Neutrophil (primary cell): ENCODE measurements around the gene OLFML1.
A peak's percentile ranks its signal among the peaks of the same experiment; 100 is the strongest.

Experiments
- H3K27ac ChIP-seq: fragments of 200-600 bp; sonication (generic); 2 replicates; pipeline ENCODE4 v1.5.1; 2016; ENCODE audit warnings: mild to moderate bottlenecking, moderate library complexity
- H3K27me3 ChIP-seq: fragments of 200-600 bp; sonication (generic); 2 replicates; pipeline ENCODE4 v1.6.0; 2016; ENCODE audit warnings: mild to moderate bottlenecking
- H3K36me3 ChIP-seq: fragments of 200-600 bp; sonication (generic); 2 replicates; pipeline ENCODE4 v1.5.1; 2017
- H3K4me1 ChIP-seq, 2 experiments: fragments of 200-600 bp in 1 of 2; sonication (generic) in 1 of 2; 1 replicate in 1 of 2; 2 replicates in 1 of 2; pipeline versions ENCODE4 v1.5.1 to v1.6.1; 2013 to 2016; ENCODE audit warnings: low read depth in 1 of 2, low read length in 1 of 2, mild to moderate bottlenecking in 1 of 2, moderate library complexity in 1 of 2; ENCODE audit not compliant: control insufficient read depth in 1 of 2, insufficient read depth in 1 of 2
- H3K4me3 ChIP-seq, 2 experiments: fragments of 200-600 bp in 1 of 2; sonication (generic) in 1 of 2; 1 replicate in 1 of 2; 2 replicates in 1 of 2; pipeline ENCODE4 v1.5.1; 2013 to 2016; ENCODE audit warnings: low read depth in 1 of 2, low read length in 1 of 2, mild to moderate bottlenecking in 1 of 2, moderate library complexity in 1 of 2
- H3K9me3 ChIP-seq: fragments of 200-600 bp; sonication (generic); 2 replicates; pipeline ENCODE4 v1.5.1; 2016
- CTCF ChIP-seq: fragments of 200-600 bp; sonication (generic); IDR thresholded peaks from 2 replicates; pipeline ENCODE4 v1.5.1; 2016; ENCODE audit warnings: antibody characterized with exemption

The OLFML1 gene

GRCh38 chr11:7511401-7511800 lies 26.1 kb downstream of the OLFML1 start:
- Histone ChIP-seq H3K4me1 (peaks cover 20 to 27% of the 10 kb centered on the region in 2 experiments), H3K36me3 (no peaks in the 10 kb centered on the region), H3K9me3 (no peaks in the 10 kb centered on the region), H3K27me3 (peaks cover 25% of the 10 kb centered on the region), H3K4me3 (no peak overlapping the region), H3K27ac (no peak overlapping the region)
- no peak for TF ChIP-seq CTCF

GRCh38 chr11:7512525-7513233 lies 27.4 kb downstream of the OLFML1 start:
- no peaks in the 10 kb centered on the region for H3K36me3 ChIP-seq
- peaks cover 20 to 27% of the 10 kb centered on the region in 2 experiments for H3K4me1 ChIP-seq
- TF ChIP-seq CTCF, result peak; percentile 57
- H3K27me3 ChIP-seq, result peaks cover 37% of the 10 kb centered on the region
- no peaks in the 10 kb centered on the region for H3K9me3 ChIP-seq
- H3K4me3 ChIP-seq, result peak overlapping the region; percentile 91 to 92
- peak overlapping the region; percentile 85 for H3K27ac ChIP-seq

GRCh38 chr11:7513234-7514098 lies 28.2 kb downstream of the OLFML1 start, which contains the start of gene PPFIBP2:
Gene PPFIBP2, plus strand, starts transcription at chr11:7513999. Its CDS starts 35,477 bp downstream, at chr11:7549476.
- H3K4me1 ChIP-seq, result peaks cover 20 to 27% of the 10 kb centered on the region in 2 experiments
- H3K27me3 ChIP-seq, result peaks cover 43% of the 10 kb centered on the region
- H3K27ac ChIP-seq, result peak within 1 kb of the TSS; percentile 85
- peak within 1 kb of the TSS; percentile 91 to 92 for H3K4me3 ChIP-seq
- no peaks in the 10 kb centered on the region for H3K9me3 ChIP-seq
- TF ChIP-seq CTCF, result peak; percentile 27
- no peaks in the 10 kb centered on the region for H3K36me3 ChIP-seq

GRCh38 chr11:7514099-7514591 lies 28.8 kb downstream of the OLFML1 start:
- peaks cover 20 to 27% of the 10 kb centered on the region in 2 experiments for H3K4me1 ChIP-seq
- H3K27ac ChIP-seq, result peak overlapping the region; percentile 85
- H3K27me3 ChIP-seq, result peaks cover 43% of the 10 kb centered on the region
- H3K9me3 ChIP-seq, result no peaks in the 10 kb centered on the region
- no peak for TF ChIP-seq CTCF
- no peaks in the 10 kb centered on the region for H3K36me3 ChIP-seq
- H3K4me3 ChIP-seq, result peak overlapping the region; percentile 91 to 92

- Histone ChIP-seq H3K27ac (no peak overlapping the region), H3K4me1 (peaks cover 20 to 27% of the 10 kb centered on the region in 2 experiments)
Measured at GRCh38 chr11:7515447-7515886, 30.2 kb downstream of the OLFML1 start.

More at GRCh38 chr11:7515447-7515886, 30.2 kb downstream of the OLFML1 start:
- H3K4me3 ChIP-seq, result no peak overlapping the region
- TF ChIP-seq CTCF, result no peak
- peaks cover 43% of the 10 kb centered on the region for H3K27me3 ChIP-seq
- no peaks in the 10 kb centered on the region for H3K9me3 ChIP-seq
- H3K36me3 ChIP-seq, result no peaks in the 10 kb centered on the region
